HG03571 (cell line): ENCODE measurements around the gene SMOC2.
"Not testable (repeated sequence)": the region's sequence is repeated elsewhere in the genome, so short reads cannot be mapped to it uniquely, and the experiment has no call there.

Experiments used
- ATAC-seq: cut with Tn5 transposase; IDR thresholded peaks from one replicate; pipeline ENCODE4 v1.9.1; 2021; ENCODE audit not compliant: unreplicated experiment

The SMOC2 gene

GRCh38 chr6:168563656-168564055, 122.7 kb downstream of the SMOC2 start:
- ATAC-seq: no peak

DNA sequence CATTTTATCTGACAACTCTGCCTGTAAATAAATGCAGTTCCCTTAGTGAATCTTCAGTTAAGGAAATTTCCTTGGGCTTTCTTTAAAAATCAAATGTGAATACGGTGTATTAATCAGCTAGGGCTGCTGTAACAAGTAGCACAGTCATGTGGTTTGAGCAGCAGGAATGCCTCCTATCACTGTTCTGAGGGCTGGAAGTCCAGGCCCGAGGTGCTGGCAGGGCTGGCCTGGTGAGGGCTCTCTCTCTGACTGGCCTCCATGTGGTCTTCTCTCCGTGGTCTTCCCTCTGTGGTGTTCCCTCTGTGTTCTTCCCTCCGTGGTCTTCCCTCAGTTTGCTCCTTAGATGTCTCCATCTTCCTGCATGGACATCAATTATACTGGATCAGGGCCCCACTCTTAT, 124.1 kb downstream of the SMOC2 start:
- ATAC-seq: no peak

- no peak for ATAC-seq
Measured at GRCh38 chr6:168570211-168570610, 129.2 kb downstream of the SMOC2 start.

GRCh38 chr6:168571268-168571667, 130.3 kb downstream of the SMOC2 start:
- no peak for ATAC-seq

- ATAC-seq: not testable (repeated sequence)
Measured at GRCh38 chr6:168573276-168573835, 132.4 kb downstream of the SMOC2 start.

GRCh38 chr6:168574075-168574698, 133.2 kb downstream of the SMOC2 start:
- no peak for ATAC-seq

GRCh38 chr6:168574699-168575195, 133.8 kb downstream of the SMOC2 start:
- ATAC-seq: no peak

- ATAC-seq: no peak
Measured at GRCh38 chr6:168575346-168576098, 134.5 kb downstream of the SMOC2 start.

DNA sequence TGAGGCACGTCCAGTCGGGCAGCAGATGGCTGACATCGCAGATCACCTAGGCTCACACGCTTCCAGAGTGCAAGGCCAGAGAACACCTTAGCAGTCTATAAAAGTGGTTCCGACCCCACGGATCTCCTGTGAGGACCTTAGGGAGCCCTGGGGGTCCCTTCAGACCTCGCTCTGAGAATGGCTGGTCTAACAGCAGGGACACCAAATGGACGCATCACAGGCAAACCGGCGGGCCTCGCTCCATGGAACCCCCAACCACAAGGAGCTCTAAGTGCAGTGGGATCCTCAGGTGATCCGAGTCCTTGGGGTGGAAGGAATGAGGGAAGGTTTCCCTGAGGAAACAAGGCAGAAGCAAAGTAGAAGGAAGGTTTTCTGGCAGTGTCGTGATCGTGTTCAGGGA, 135.4 kb downstream of the SMOC2 start:
- ATAC-seq: no peak

DNA sequence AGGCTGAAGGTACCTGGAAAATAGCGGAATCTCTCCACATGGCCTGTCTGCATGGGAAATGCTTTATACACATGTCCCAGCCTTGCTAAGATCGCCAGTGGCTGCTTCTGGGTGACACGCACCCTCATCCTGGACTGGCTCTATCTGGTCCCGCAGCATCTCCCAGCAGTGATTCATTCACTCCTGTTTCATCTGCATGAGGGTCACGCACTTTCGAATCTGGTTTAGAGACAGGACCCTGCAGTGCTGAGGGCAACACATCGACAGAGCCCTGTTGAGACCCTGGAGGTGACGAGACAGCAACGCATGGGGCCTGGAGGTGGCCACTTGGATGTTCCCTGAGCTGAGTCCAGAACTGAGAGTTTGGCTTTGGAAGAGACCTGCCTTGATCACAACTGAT, 136.5 kb downstream of the SMOC2 start:
- ATAC-seq: no peak

DNA sequence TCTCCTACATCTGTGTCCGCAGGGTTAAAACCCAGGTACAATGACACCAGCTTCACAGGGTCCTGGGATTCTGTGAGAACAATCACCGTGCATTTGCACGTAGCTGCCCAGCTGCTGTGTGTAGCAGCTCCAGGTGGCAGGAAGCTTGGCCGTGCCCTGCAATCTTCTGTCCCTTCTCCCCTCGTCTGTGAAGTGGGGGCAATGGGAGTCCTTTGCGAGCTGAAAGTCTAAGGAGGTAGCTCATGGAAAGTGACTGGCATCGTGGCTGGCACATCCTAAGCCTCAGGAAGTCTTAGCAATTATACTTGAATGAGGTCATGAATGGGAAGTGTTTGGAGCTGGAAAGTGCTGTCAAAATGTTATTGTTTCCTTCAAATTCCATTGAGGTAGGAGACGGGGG, 137.1 kb downstream of the SMOC2 start:
- no peak for ATAC-seq

- no peak for ATAC-seq
Measured at GRCh38 chr6:168581236-168581635, 140.3 kb downstream of the SMOC2 start.

- no peak for ATAC-seq
Measured at GRCh38 chr6:168581706-168582105, 140.7 kb downstream of the SMOC2 start.

GRCh38 chr6:168582571-168582981, 141.6 kb downstream of the SMOC2 start:
- no peak for ATAC-seq

- ATAC-seq: no peak
Measured at GRCh38 chr6:168583126-168583525, 142.1 kb downstream of the SMOC2 start.

- ATAC-seq: no peak
Measured at GRCh38 chr6:168583821-168584220, 142.8 kb downstream of the SMOC2 start.

DNA sequence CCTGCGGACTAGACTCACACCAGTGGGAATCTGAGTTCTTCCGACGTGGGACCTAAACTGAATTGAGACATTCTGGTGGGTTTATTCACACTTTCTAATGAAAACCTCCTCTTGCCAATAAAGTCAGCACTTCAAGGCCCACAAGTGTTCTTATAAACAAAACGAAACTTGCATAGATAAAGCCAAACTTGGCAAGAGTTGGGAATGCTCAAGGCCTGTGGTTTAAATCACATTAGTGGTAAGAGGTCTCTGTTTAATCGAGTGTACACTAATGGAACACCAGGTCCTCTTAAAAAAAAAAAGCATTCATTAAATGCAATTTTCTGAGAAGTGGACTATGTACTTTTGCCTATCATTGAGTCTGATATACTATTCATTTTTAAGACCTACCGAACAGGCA, 143.3 kb downstream of the SMOC2 start:
- no peak for ATAC-seq

DNA sequence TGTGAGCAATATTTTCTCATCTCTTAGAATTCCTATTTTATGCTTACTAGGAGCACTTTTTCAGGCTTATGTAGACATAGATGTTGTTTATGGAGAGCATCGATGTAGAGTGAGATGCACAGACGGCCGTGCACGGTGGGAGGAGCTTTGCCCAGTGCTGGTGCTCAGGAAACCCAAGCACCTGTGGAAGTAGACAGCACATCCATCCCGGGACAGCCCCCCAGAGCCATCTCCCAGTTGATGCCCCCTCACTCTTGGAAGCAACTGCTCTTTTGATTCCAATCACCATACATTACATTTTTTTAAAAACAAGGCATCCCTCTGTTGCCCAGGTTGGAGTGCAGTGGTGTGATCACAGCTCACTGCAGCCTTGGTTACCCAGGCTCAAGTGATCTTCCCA, 143.7 kb downstream of the SMOC2 start:
- ATAC-seq: no peak

- no peak for ATAC-seq
Measured at GRCh38 chr6:168585441-168585840, 144.5 kb downstream of the SMOC2 start.

GRCh38 chr6:168589275-168589674, 148.3 kb downstream of the SMOC2 start:
- no peak for ATAC-seq

DNA sequence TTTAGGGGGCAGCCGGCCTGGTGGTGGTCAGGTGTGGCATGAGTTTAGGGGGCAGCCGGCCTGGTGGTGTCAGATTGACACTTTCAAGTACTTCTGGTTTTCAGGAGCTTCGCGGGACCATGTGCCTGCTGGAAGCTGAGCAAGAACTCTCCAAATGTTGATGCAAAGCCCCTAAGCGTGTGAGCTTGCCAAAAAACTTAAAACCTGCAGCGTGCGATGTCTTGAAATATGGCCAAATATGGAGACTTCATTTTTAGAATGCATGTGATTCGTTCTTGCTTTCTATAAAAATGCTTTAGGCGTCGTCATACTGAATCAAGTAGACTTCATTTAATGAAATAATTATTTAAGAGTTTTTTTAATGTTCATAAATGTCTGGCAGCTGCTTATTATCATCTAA, 149.4 kb downstream of the SMOC2 start:
- no peak for ATAC-seq

- no peak for ATAC-seq
Measured at GRCh38 chr6:168596344-168596743, 155.4 kb downstream of the SMOC2 start.
